ENCODE data around the gene ANXA11. TPM values are rescaled to one million over a fixed set of nuclear protein-coding genes. Genes with fewer than 3 reads are reported as not detected.

ANXA11 gene
- total and polyA plus RNA-seq, 9 of the 15 experiments (the other 6 are each of a cell fraction or from before 2014, with no cell fraction given) = 43.6 to 212 (median 109) TPM

GRCh38 chr10:80104066-80104926 is 101.0 kb downstream of the ANXA11 start:
- H4K20me1 ChIP-seq (replicated peaks; ENCODE audit: control insufficient read depth, insufficient read depth, low read length) = no peaks in the 10 kb centered on the region
- no peak overlapping the region for H3K9ac ChIP-seq (ENCODE audit: insufficient read depth in 1 of 2, low read depth in 2 of 2, low read length in 2 of 2)
- no peak overlapping the region for H2AFZ ChIP-seq (ENCODE audit: low read depth, low read length)
- no TSS peak for BruUV-seq (replicated peaks)
- H3K4me1 ChIP-seq (replicated peaks in 1 of 2; ENCODE audit: control insufficient read depth in 2 of 2, insufficient read depth in 2 of 2, low read length in 2 of 2) = no peaks in the 10 kb centered on the region; a peak in 1 of 5 replicates
- 1% methylated on average over 10 of the region's 10 CpGs for WGBS (ENCODE audit: insufficient coverage, low coverage, missing lambda C conversion rate)
- H3K9me3 ChIP-seq (replicated peaks; ENCODE audit: control insufficient read depth, insufficient read depth, low read depth, low read length) = peaks cover 2% of the 10 kb centered on the region
- intact Hi-C loops (cut with micrococcal nuclease) = no loop called here
- peak; percentile 21; the same call in 1 of the 2 replicates for TF ChIP-seq RFX1 (IDR thresholded peaks at IDR 0.05)
- TF ChIP-seq KDM1A (IDR thresholded peaks at IDR 0.05) = no peak
- no peak for TF ChIP-seq CEBPG (CRISPR knock-in tag; IDR thresholded peaks at IDR 0.05)
- TF ChIP-seq CEBPG (tag; conservative IDR thresholded peaks at IDR 0.05 in 1 of 2, IDR thresholded peaks at IDR 0.05 in 1 of 2) = 0 out of 4 replicates have a peak, but pooled peaks of 1 of the 2 experiments have one; percentile 31
- H3K36me3 ChIP-seq (ENCODE audit: control insufficient read depth, insufficient read depth, low read length) = no peaks in the 10 kb centered on the region
- in situ Hi-C loops (cut with MboI) = no loop called here
- H3K27ac ChIP-seq (ENCODE audit: extremely low read depth, low read depth, low read length) = no peak overlapping the region
- ChIA-PET POLR2A (no interaction called here), CTCF (ENCODE audit: low intra/inter-chr PET ratio) (no interaction called here)
- no peak overlapping the region for H3K4me3 ChIP-seq
- H3K79me2 ChIP-seq (ENCODE audit: control insufficient read depth, insufficient read depth, low read length) = no peaks in the 10 kb centered on the region
- ATAC-seq = no peak
- peaks cover 31 to 32% of the 10 kb centered on the region in 2 experiments; a peak in 4 of 5 replicates for H3K27me3 ChIP-seq (ENCODE audit: control insufficient read depth in 2 of 2, insufficient read depth in 2 of 2, low read length in 2 of 2)
- H3K4me2 ChIP-seq (ENCODE audit: insufficient read depth, low read length) = no peak overlapping the region
- peak in 1 of 4 experiments; percentile 9 for DNase-seq (ENCODE audit: extremely low read depth in 1 of 4, low spot score in 3 of 4)
- no peaks in the 10 kb centered on the region for H3K9me1 ChIP-seq (ENCODE audit: control insufficient read depth, insufficient read depth, low read length)
- peak; percentile 32 for FAIRE-seq

Small RNA genes within 50 kb of the gene (small RNA-seq; reads per million reads assigned to genes)
- not detected for gene RPS12P2

Other genes starting within 250 kb of the ANXA11 start
- 0.59 and 1.4 TPM in 2 replicates for gene TMEM254, start 126.9 kb downstream of the ANXA11 start, total RNA-seq (2014; rRNA removed)
- gene TMEM254, start 126.9 kb downstream of the ANXA11 start, total RNA-seq (2014; rRNA removed; fragmentation: Illumina TruSeq; extraction: Trizol) = 1.5 TPM in 2 replicates
- 0.98 and 1.0 TPM in 2 replicates for gene TMEM254, start 126.9 kb downstream of the ANXA11 start, total RNA-seq (2015; rRNA removed; fragmentation: Illumina TruSeq; extraction: Trizol)
- gene TMEM254, start 126.9 kb downstream of the ANXA11 start, total RNA-seq (2021) = 2.3 TPM in 2 replicates
- gene TMEM254, start 126.9 kb downstream of the ANXA11 start, polyA plus RNA-seq (2011; rRNA removed) = 1.9 and 4.0 TPM in 2 replicates
- 3.2 and 3.9 TPM in 2 replicates for gene TMEM254, start 126.9 kb downstream of the ANXA11 start, polyA plus RNA-seq (2014; fragmentation: Illumina TruSeq; extraction: Trizol)
- gene TMEM254, start 126.9 kb downstream of the ANXA11 start, polyA plus RNA-seq (2014; fragmentation: Nextera tagmentation; extraction: Ambion mirVana) = 1 to 10 TPM; 4.7 TPM
- gene TMEM254, start 126.9 kb downstream of the ANXA11 start, polyA plus RNA-seq (2014; rRNA removed) = 1.5 and 1.9 TPM in 2 replicates
- not detected in 2 replicates for gene PLAC9, start 72.8 kb downstream of the ANXA11 start, total RNA-seq (2014; rRNA removed)
- not detected in 2 replicates for gene PLAC9, start 72.8 kb downstream of the ANXA11 start, total RNA-seq (2014; rRNA removed; fragmentation: Illumina TruSeq; extraction: Trizol)
- gene PLAC9, start 72.8 kb downstream of the ANXA11 start, total RNA-seq (2015; rRNA removed; fragmentation: Illumina TruSeq; extraction: Trizol) = not detected in 2 replicates
- gene PLAC9, start 72.8 kb downstream of the ANXA11 start, total RNA-seq (2021) = not detected in 2 replicates
- gene PLAC9, start 72.8 kb downstream of the ANXA11 start, polyA plus RNA-seq (2011; rRNA removed) = not detected in 2 replicates
- not detected in 2 replicates for gene PLAC9, start 72.8 kb downstream of the ANXA11 start, polyA plus RNA-seq (2014; fragmentation: Illumina TruSeq; extraction: Trizol)
- gene PLAC9, start 72.8 kb downstream of the ANXA11 start, polyA plus RNA-seq (2014; fragmentation: Nextera tagmentation; extraction: Ambion mirVana) = not detected
- not detected in 2 replicates for gene PLAC9, start 72.8 kb downstream of the ANXA11 start, polyA plus RNA-seq (2014; rRNA removed)
- 0.05 and 0.12 TPM in 2 replicates for gene MAT1A, start 84.1 kb upstream of the ANXA11 start, total RNA-seq (2014; rRNA removed)
- gene MAT1A, start 84.1 kb upstream of the ANXA11 start, total RNA-seq (2014; rRNA removed; fragmentation: Illumina TruSeq; extraction: Trizol) = 0.15 TPM in 1 of 2 replicates, not detected in the other
- 0.11 and 0.26 TPM in 2 replicates for gene MAT1A, start 84.1 kb upstream of the ANXA11 start, total RNA-seq (2015; rRNA removed; fragmentation: Illumina TruSeq; extraction: Trizol)
- 0.24 and 0.42 TPM in 2 replicates for gene MAT1A, start 84.1 kb upstream of the ANXA11 start, total RNA-seq (2021)
- gene MAT1A, start 84.1 kb upstream of the ANXA11 start, polyA plus RNA-seq (2011; rRNA removed) = 0.03 and 0.04 TPM in 2 replicates
- gene MAT1A, start 84.1 kb upstream of the ANXA11 start, polyA plus RNA-seq (2014; fragmentation: Illumina TruSeq; extraction: Trizol) = 0.03 TPM in 1 of 2 replicates, not detected in the other
- gene MAT1A, start 84.1 kb upstream of the ANXA11 start, polyA plus RNA-seq (2014; fragmentation: Nextera tagmentation; extraction: Ambion mirVana) = not detected
- gene MAT1A, start 84.1 kb upstream of the ANXA11 start, polyA plus RNA-seq (2014; rRNA removed) = 0.19 and 0.30 TPM in 2 replicates
- not detected in 2 replicates for gene DYDC1, start 151.2 kb upstream of the ANXA11 start, total RNA-seq (2014; rRNA removed)
- not detected in 2 replicates for gene DYDC1, start 151.2 kb upstream of the ANXA11 start, total RNA-seq (2014; rRNA removed; fragmentation: Illumina TruSeq; extraction: Trizol)
- gene DYDC1, start 151.2 kb upstream of the ANXA11 start, total RNA-seq (2015; rRNA removed; fragmentation: Illumina TruSeq; extraction: Trizol) = not detected in 2 replicates
- gene DYDC1, start 151.2 kb upstream of the ANXA11 start, total RNA-seq (2021) = not detected in 2 replicates
- gene DYDC1, start 151.2 kb upstream of the ANXA11 start, polyA plus RNA-seq (2011; rRNA removed) = not detected in 2 replicates
- gene DYDC1, start 151.2 kb upstream of the ANXA11 start, polyA plus RNA-seq (2014; fragmentation: Illumina TruSeq; extraction: Trizol) = not detected in 2 replicates
- not detected for gene DYDC1, start 151.2 kb upstream of the ANXA11 start, polyA plus RNA-seq (2014; fragmentation: Nextera tagmentation; extraction: Ambion mirVana)
- gene DYDC1, start 151.2 kb upstream of the ANXA11 start, polyA plus RNA-seq (2014; rRNA removed) = not detected in 2 replicates
- gene DYDC2, start 151.2 kb upstream of the ANXA11 start, total RNA-seq (2014; rRNA removed) = 0.12 TPM in 1 of 2 replicates, not detected in the other
- 0.11 TPM in 1 of 2 replicates, not detected in the other for gene DYDC2, start 151.2 kb upstream of the ANXA11 start, total RNA-seq (2014; rRNA removed; fragmentation: Illumina TruSeq; extraction: Trizol)
- gene DYDC2, start 151.2 kb upstream of the ANXA11 start, total RNA-seq (2015; rRNA removed; fragmentation: Illumina TruSeq; extraction: Trizol) = 0.11 TPM in 1 of 2 replicates, not detected in the other
- gene DYDC2, start 151.2 kb upstream of the ANXA11 start, total RNA-seq (2021) = not detected in 2 replicates
- not detected in 2 replicates for gene DYDC2, start 151.2 kb upstream of the ANXA11 start, polyA plus RNA-seq (2011; rRNA removed)
- gene DYDC2, start 151.2 kb upstream of the ANXA11 start, polyA plus RNA-seq (2014; fragmentation: Illumina TruSeq; extraction: Trizol) = 0.06 TPM in 1 of 2 replicates, not detected in the other
- under 1 TPM in 1 of 2 experiments, not detected in 1; 0.18 TPM for gene DYDC2, start 151.2 kb upstream of the ANXA11 start, polyA plus RNA-seq (2014; fragmentation: Nextera tagmentation; extraction: Ambion mirVana)
- 0.34 TPM in 1 of 2 replicates, not detected in the other for gene DYDC2, start 151.2 kb upstream of the ANXA11 start, polyA plus RNA-seq (2014; rRNA removed)
- gene PRXL2A, start 203.0 kb upstream of the ANXA11 start, total RNA-seq (2014; rRNA removed) = 0.14 and 0.41 TPM in 2 replicates
- gene PRXL2A, start 203.0 kb upstream of the ANXA11 start, total RNA-seq (2014; rRNA removed; fragmentation: Illumina TruSeq; extraction: Trizol) = 0.64 and 0.84 TPM in 2 replicates
- gene PRXL2A, start 203.0 kb upstream of the ANXA11 start, total RNA-seq (2015; rRNA removed; fragmentation: Illumina TruSeq; extraction: Trizol) = 1.2 and 1.4 TPM in 2 replicates
- 0.71 and 0.87 TPM in 2 replicates for gene PRXL2A, start 203.0 kb upstream of the ANXA11 start, total RNA-seq (2021)
- gene PRXL2A, start 203.0 kb upstream of the ANXA11 start, polyA plus RNA-seq (2011; rRNA removed) = 0.14 and 0.75 TPM in 2 replicates
- gene PRXL2A, start 203.0 kb upstream of the ANXA11 start, polyA plus RNA-seq (2014; fragmentation: Illumina TruSeq; extraction: Trizol) = 0.83 and 1.1 TPM in 2 replicates
- under 1 TPM; 0.17 to 0.53 TPM for gene PRXL2A, start 203.0 kb upstream of the ANXA11 start, polyA plus RNA-seq (2014; fragmentation: Nextera tagmentation; extraction: Ambion mirVana)
- 0.78 and 2.1 TPM in 2 replicates for gene PRXL2A, start 203.0 kb upstream of the ANXA11 start, polyA plus RNA-seq (2014; rRNA removed)
- gene TSPAN14, start 248.8 kb upstream of the ANXA11 start, total RNA-seq (2014; rRNA removed) = 22.4 and 33.3 TPM in 2 replicates
- 19.0 and 23.3 TPM in 2 replicates for gene TSPAN14, start 248.8 kb upstream of the ANXA11 start, total RNA-seq (2014; rRNA removed; fragmentation: Illumina TruSeq; extraction: Trizol)
- 22.5 and 24.4 TPM in 2 replicates for gene TSPAN14, start 248.8 kb upstream of the ANXA11 start, total RNA-seq (2015; rRNA removed; fragmentation: Illumina TruSeq; extraction: Trizol)
- gene TSPAN14, start 248.8 kb upstream of the ANXA11 start, total RNA-seq (2021) = 89.2 and 92.9 TPM in 2 replicates
- gene TSPAN14, start 248.8 kb upstream of the ANXA11 start, polyA plus RNA-seq (2011; rRNA removed) = 42.9 and 65.1 TPM in 2 replicates
- 65.0 and 66.6 TPM in 2 replicates for gene TSPAN14, start 248.8 kb upstream of the ANXA11 start, polyA plus RNA-seq (2014; fragmentation: Illumina TruSeq; extraction: Trizol)
- 1 to 10 TPM; 5.8 to 6.6 TPM for gene TSPAN14, start 248.8 kb upstream of the ANXA11 start, polyA plus RNA-seq (2014; fragmentation: Nextera tagmentation; extraction: Ambion mirVana)
- 47.2 and 57.2 TPM in 2 replicates for gene TSPAN14, start 248.8 kb upstream of the ANXA11 start, polyA plus RNA-seq (2014; rRNA removed)

Measured in K562 (cell line).